HCT116 (cell line): ENCODE results near the gene RPA4. TPM values are rescaled to one million over a fixed set of nuclear protein-coding genes. Genes with fewer than 3 reads are reported as not detected.
"Not testable (repeated sequence)": the region's sequence is repeated elsewhere in the genome, so short reads cannot be mapped to it uniquely, and the experiment has no call there.

Experiments used
- ATAC-seq: fragments of 200-7000 bp; cut with Tn5 transposase; 2 replicates; pipeline ENCODE4 v1.9.1; 2020; ENCODE audit warnings: mild to moderate bottlenecking, moderate library complexity
- BruUV-seq: library from RNA; stranded (reverse); fragments of 400-500 nt; replicated peaks from 2 replicates; lab custom pipeline; 2021; lab: Mats Ljungman, UMichigan
- CTCF ChIA-PET: fragments of 300-600 bp; sonication (Branson Sonifier 250); formaldehyde crosslinking; loops from one replicate; lab custom pipeline; 2021; ENCODE audit warnings: antibody characterized with exemption; lab: Charles Lee
- POLR2A ChIA-PET: fragments of 300-600, 350-600 bp; sonication (Branson Sonifier 250); formaldehyde crosslinking; loops from one replicate; lab custom pipeline; 2021; ENCODE audit warnings: antibody characterized with exemption; lab: Charles Lee
- RAD21 ChIA-PET, 2 experiments: fragments of 300-600 bp; sonication (Branson Sonifier 250); formaldehyde crosslinking; loops; one replicate each; lab custom pipeline; 2023; ENCODE audit warnings: low total read pairs in 2 of 2; ENCODE audit not compliant: uncharacterized antibody in 2 of 2, unreplicated experiment in 2 of 2, low non-redundant PET in 1 of 2; lab: Charles Lee
- DNase-seq: peaks from one replicate; pipeline ENCODE4 v3.0.0-alpha.2; 2010; ENCODE audit warnings: low read depth, low spot score
- H2AFZ ChIP-seq: fragments of 200-600 bp; shearing (Covaris generic), sonication (generic); 2 replicates; pipeline ENCODE4 v1.6.1; 2017; ENCODE audit warnings: low read depth, mixed run types, mixed read lengths, antibody characterized with exemption, low read length; ENCODE audit not compliant: poor library complexity, severe bottlenecking
- H3K27ac ChIP-seq: 2 replicates; pipeline ENCODE4 v1.5.1; 2012; ENCODE audit warnings: low read depth, low read length
- H3K27me3 ChIP-seq: fragments of 200-600 bp; sonication (generic); 2 replicates; pipeline ENCODE4 v1.6.1; 2016; ENCODE audit warnings: mixed run types, low read length, mixed read lengths; ENCODE audit not compliant: insufficient read depth
- H3K36me3 ChIP-seq, 2 experiments: fragments of 200-500 bp in 1 of 2; fragments of 200-600 bp in 1 of 2; sonication (Bioruptor generic) in 1 of 2; sonication (generic) in 1 of 2; 2 replicates each; pipeline versions ENCODE4 v1.5.1 to v1.6.1; 2014 to 2016; ENCODE audit warnings: low read length in 2 of 2, inconsistent platforms in 1 of 2, mixed read lengths in 1 of 2, mixed run types in 1 of 2; ENCODE audit not compliant: insufficient read depth in 2 of 2, control insufficient read depth in 1 of 2
- H3K4me1 ChIP-seq, 2 experiments: fragments of 200-600 bp in 1 of 2; sonication (generic) in 1 of 2; 2 replicates each; pipeline versions ENCODE4 v1.5.1 to v1.6.1; 2012 to 2017; ENCODE audit warnings: low read length in 2 of 2, inconsistent platforms in 1 of 2, mild to moderate bottlenecking in 1 of 2, mixed read lengths in 1 of 2, mixed run types in 1 of 2, moderate library complexity in 1 of 2; ENCODE audit not compliant: insufficient read depth in 2 of 2, control insufficient read depth in 1 of 2
- H3K4me2 ChIP-seq: fragments of 200-600 bp; sonication (generic); 2 replicates; pipeline ENCODE4 v1.6.1; 2017; ENCODE audit warnings: mixed run types, low read length, mixed read lengths
- H3K4me3 ChIP-seq, 2 experiments: fragments of 200-600 bp in 1 of 2; sonication (generic) in 1 of 2; replicated peaks in 1 of 2; 2 replicates each; pipeline ENCODE4 v1.5.1; 2011 to 2016; ENCODE audit warnings: low read length in 2 of 2, control low read depth in 1 of 2, low read depth in 1 of 2, mild to moderate bottlenecking in 1 of 2, mixed read lengths in 1 of 2, mixed run types in 1 of 2
- H3K79me2 ChIP-seq: fragments of 200-600 bp; sonication (generic); 2 replicates; pipeline ENCODE4 v1.6.1; 2017; ENCODE audit warnings: mild to moderate bottlenecking, mixed run types, low read length, moderate library complexity, mixed read lengths; ENCODE audit not compliant: insufficient read depth
- H3K9ac ChIP-seq: fragments of 200-600 bp; sonication (generic); 2 replicates; pipeline ENCODE4 v1.6.1; 2016; ENCODE audit warnings: low read length, mixed read lengths
- H3K9me2 ChIP-seq: fragments of 200-600 bp; sonication (generic), shearing (Covaris generic); 2 replicates; pipeline ENCODE4 v1.6.1; 2017; ENCODE audit warnings: mixed run types, mild to moderate bottlenecking, moderate library complexity; ENCODE audit not compliant: insufficient read depth
- H3K9me3 ChIP-seq, 2 experiments: fragments of 200-500 bp in 1 of 2; fragments of 200-600 bp in 1 of 2; sonication (Bioruptor generic) in 1 of 2; sonication (generic) in 1 of 2; 2 replicates each; pipeline ENCODE4 v1.6.1; 2014 to 2017; ENCODE audit warnings: low read length in 2 of 2, mixed read lengths in 2 of 2, inconsistent platforms in 1 of 2, low read depth in 1 of 2, mild to moderate bottlenecking in 1 of 2, mixed run types in 1 of 2, moderate library complexity in 1 of 2; ENCODE audit not compliant: control insufficient read depth in 1 of 2, insufficient read depth in 1 of 2
- H4K20me1 ChIP-seq: fragments of 200-600 bp; sonication (generic), shearing (Covaris generic); 2 replicates; pipeline ENCODE4 v1.6.1; 2017; ENCODE audit warnings: mixed run types, mild to moderate bottlenecking, moderate library complexity; ENCODE audit not compliant: insufficient read depth
- CEBPB ChIP-seq: IDR thresholded peaks from 2 replicates; pipeline ENCODE4 v1.6.1; 2012; ENCODE audit warnings: low read depth
- JUND ChIP-seq: IDR thresholded peaks from 2 replicates; pipeline ENCODE4 v1.6.1; 2012
- POLR2A ChIP-seq: IDR thresholded peaks from 2 replicates; pipeline ENCODE4 v1.7.0; 2011; ENCODE audit warnings: borderline replicate concordance; ENCODE audit not compliant: insufficient read depth, insufficient read length; ENCODE audit errors: extremely low read depth
- RAD21 ChIP-seq: IDR thresholded peaks from 2 replicates; pipeline ENCODE4 v1.6.1; 2012; ENCODE audit warnings: low read depth, mild to moderate bottlenecking
- SIN3A ChIP-seq: IDR thresholded peaks from 2 replicates; pipeline ENCODE4 v1.6.1; 2012; ENCODE audit warnings: low read depth
- SP1 ChIP-seq: IDR thresholded peaks from 2 replicates; pipeline ENCODE4 v1.6.1; 2012; ENCODE audit warnings: low read depth
- SRF ChIP-seq: IDR thresholded peaks from 2 replicates; pipeline ENCODE4 v1.6.1; 2012; ENCODE audit warnings: low read depth
- ZBTB33 ChIP-seq: IDR thresholded peaks from 2 replicates; pipeline ENCODE4 v1.6.1; 2011; ENCODE audit warnings: mild to moderate bottlenecking, low read length, moderate library complexity; ENCODE audit not compliant: insufficient replicate concordance; ENCODE audit errors: extremely low read depth
- intact Hi-C: fragments of 100-400 bp; cut with micrococcal nuclease; formaldehyde crosslinking; loops from 2 replicates; pipeline ENCODE4 v1.10.0; 2022
- total RNA-seq: library from RNA; stranded (reverse); gene quantifications from one replicate; pipeline ENCODE4 v1.2.1, GENCODE V29; 2021; ENCODE audit not compliant: unreplicated experiment

RPA4 gene
- total RNA-seq, 1 experiment from 2014 or later: 0.20 TPM

GRCh38 chrX:96838537-96838936 is 45.2 kb upstream of the RPA4 start:
- H3K9me2 ChIP-seq: no peaks in the 10 kb centered on the region
- no peak overlapping the region for H3K27ac ChIP-seq
- intact Hi-C loops: no loop called here
- H3K4me1 ChIP-seq: peaks cover 11 to 20% of the 10 kb centered on the region in 2 experiments; a peak in 3 of 4 replicates
- ChIA-PET POLR2A (no interaction called here), RAD21 (no interaction called here), CTCF (no interaction called here)
- H2AFZ ChIP-seq: no peak overlapping the region
- H3K27me3 ChIP-seq: no peaks in the 10 kb centered on the region
- no peaks in the 10 kb centered on the region for H3K9me3 ChIP-seq
- no peak for ATAC-seq
- no peaks in the 10 kb centered on the region for H4K20me1 ChIP-seq
- no peak overlapping the region for H3K4me3 ChIP-seq
- BruUV-seq: no TSS peak
- H3K79me2 ChIP-seq: no peaks in the 10 kb centered on the region
- no peaks in the 10 kb centered on the region for H3K36me3 ChIP-seq
- TF ChIP-seq SRF (no peak), JUND (no peak), SIN3A (no peak), POLR2A (no peak), SP1 (no peak)
- DNase-seq: no peak
- peak overlapping the region; percentile 59; the same call in 1 of the 2 replicates for H3K4me2 ChIP-seq
- no peak overlapping the region for H3K9ac ChIP-seq

GRCh38 chrX:96841325-96841724 is 42.4 kb upstream of the RPA4 start:
- Histone ChIP-seq H3K9me2 (no peaks in the 10 kb centered on the region), H3K4me3 (no peak overlapping the region), H4K20me1 (no peaks in the 10 kb centered on the region), H3K4me2 (no peak overlapping the region), H2AFZ (no peak overlapping the region), H3K27ac (no peak overlapping the region), H3K27me3 (no peaks in the 10 kb centered on the region), H3K9ac (no peak overlapping the region), H3K79me2 (no peaks in the 10 kb centered on the region), H3K9me3 (no peaks in the 10 kb centered on the region), H3K36me3 (no peaks in the 10 kb centered on the region), H3K4me1 (peaks cover 11 to 20% of the 10 kb centered on the region in 2 experiments; a peak in 3 of 4 replicates)
- intact Hi-C loops: no loop called here
- DNase-seq: no peak
- BruUV-seq: no TSS peak
- ChIA-PET CTCF (no interaction called here), POLR2A (no interaction called here), RAD21 (no interaction called here)
- TF ChIP-seq ZBTB33 (no peak), RAD21 (no peak), CEBPB (no peak)
- no peak for ATAC-seq

GRCh38 chrX:96841866-96842265 is 41.8 kb upstream of the RPA4 start:
- H3K79me2 ChIP-seq, H3K9me2 ChIP-seq, H4K20me1 ChIP-seq, DNase-seq, H2AFZ ChIP-seq, H3K9me3 ChIP-seq, H3K27me3 ChIP-seq, ATAC-seq, H3K9ac ChIP-seq, H3K4me3 ChIP-seq, H3K4me2 ChIP-seq, POLR2A ChIA-PET, H3K27ac ChIP-seq, intact Hi-C loops, RAD21 ChIA-PET, CTCF ChIA-PET, BruUV-seq, H3K36me3 ChIP-seq: not testable (repeated sequence)
- peaks cover 11 to 20% of the 10 kb centered on the region in 2 experiments; a peak in 3 of 4 replicates for H3K4me1 ChIP-seq
